Coronary artery (tissue), 2 donors: ENCODE data around the gene RBBP6.

Source experiments
- DNase-seq: peaks from one replicate; pipeline ENCODE4 v3.0.0-alpha.2; 2017; ENCODE audit warnings: low spot score
- H3K27ac ChIP-seq, 2 donors: fragments of 200-600 bp; sonication (generic); one replicate each; pipeline ENCODE4 v1.5.1; 2016 to 2019
- H3K4me3 ChIP-seq: fragments of 200-600 bp; sonication (generic); 2 replicates; pipeline ENCODE4 v1.5.1; 2016; ENCODE audit warnings: mild to moderate bottlenecking, moderate library complexity
- TF ChIP-seq, protein P1 (sequence below): fragments of 200-600 bp; sonication (generic); IDR thresholded peaks from one replicate; pipeline ENCODE4 v1.5.1; 2019; ENCODE audit warnings: antibody characterized with exemption

Gene RBBP6

GRCh38 chr16:24583494-24583893, 44.1 kb downstream of the RBBP6 start:
- H3K27ac ChIP-seq: no peak overlapping the region
- TF ChIP-seq, protein P1, sequence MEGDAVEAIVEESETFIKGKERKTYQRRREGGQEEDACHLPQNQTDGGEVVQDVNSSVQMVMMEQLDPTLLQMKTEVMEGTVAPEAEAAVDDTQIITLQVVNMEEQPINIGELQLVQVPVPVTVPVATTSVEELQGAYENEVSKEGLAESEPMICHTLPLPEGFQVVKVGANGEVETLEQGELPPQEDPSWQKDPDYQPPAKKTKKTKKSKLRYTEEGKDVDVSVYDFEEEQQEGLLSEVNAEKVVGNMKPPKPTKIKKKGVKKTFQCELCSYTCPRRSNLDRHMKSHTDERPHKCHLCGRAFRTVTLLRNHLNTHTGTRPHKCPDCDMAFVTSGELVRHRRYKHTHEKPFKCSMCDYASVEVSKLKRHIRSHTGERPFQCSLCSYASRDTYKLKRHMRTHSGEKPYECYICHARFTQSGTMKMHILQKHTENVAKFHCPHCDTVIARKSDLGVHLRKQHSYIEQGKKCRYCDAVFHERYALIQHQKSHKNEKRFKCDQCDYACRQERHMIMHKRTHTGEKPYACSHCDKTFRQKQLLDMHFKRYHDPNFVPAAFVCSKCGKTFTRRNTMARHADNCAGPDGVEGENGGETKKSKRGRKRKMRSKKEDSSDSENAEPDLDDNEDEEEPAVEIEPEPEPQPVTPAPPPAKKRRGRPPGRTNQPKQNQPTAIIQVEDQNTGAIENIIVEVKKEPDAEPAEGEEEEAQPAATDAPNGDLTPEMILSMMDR: no peak
- DNase-seq: no peak
- no peak overlapping the region for H3K4me3 ChIP-seq

GRCh38 chr16:24589997-24590396, 50.6 kb downstream of the RBBP6 start:
- Histone ChIP-seq H3K4me3 (no peak overlapping the region), H3K27ac (no peak overlapping the region)
- no peak for DNase-seq
- TF ChIP-seq, protein P1: no peak

DNA sequence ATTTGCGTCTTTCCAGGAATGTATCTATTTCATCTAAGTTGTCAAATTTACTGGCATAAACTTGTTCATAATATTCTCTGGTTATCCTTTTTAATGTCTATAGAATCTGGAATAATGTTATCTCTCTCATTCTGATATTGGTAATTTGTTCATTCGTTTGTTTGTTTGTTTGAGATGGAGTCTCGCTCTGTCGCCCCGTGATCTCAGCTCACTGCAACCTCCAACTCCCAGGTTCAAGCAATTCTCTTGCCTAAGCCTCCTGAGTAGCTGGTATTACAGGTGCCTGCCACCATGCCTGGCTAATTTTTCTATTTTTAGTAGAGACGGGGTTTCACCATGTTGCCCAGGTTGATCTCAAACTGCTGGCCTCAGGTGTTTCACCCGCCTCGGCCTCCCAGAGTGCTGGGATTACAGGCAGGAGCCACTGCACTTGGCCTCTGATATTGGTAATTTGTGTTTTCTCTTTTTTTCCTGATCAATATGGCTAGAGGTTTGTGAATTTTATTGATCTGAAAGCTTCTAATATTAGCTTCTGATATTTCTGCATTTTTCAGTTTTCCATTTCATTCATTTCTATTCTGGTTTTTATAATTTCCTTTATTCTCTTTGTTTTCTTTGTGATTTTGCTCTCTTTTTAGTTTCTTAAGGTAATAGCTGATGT, 59.5 kb downstream of the RBBP6 start:
- TF ChIP-seq, protein P1: no peak
- no peak overlapping the region for H3K27ac ChIP-seq
- no peak for DNase-seq
- H3K4me3 ChIP-seq: no peak overlapping the region

DNA sequence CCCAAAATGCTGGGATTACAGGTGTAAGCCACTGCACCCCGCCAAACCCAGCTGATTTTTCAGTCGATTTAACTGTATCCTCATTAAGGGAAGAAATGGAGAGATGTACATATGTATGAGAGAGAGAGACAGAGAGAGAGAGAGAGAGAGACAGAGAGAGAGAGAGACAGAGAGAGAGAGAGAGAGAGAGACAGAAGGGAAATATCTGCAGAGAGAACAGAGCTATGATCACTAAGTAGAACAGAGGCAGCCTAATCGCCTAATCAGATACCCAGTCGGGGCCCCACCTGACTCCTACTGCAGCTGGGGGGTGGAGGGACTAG, 70.0 kb downstream of the RBBP6 start:
- no peak overlapping the region for H3K4me3 ChIP-seq
- no peak for DNase-seq
- no peak overlapping the region for H3K27ac ChIP-seq
- TF ChIP-seq, protein P1: no peak

- Histone ChIP-seq H3K4me3 (peak overlapping the region; percentile 63), H3K27ac (no peak overlapping the region)
- TF ChIP-seq, protein P1: no peak
- no peak for DNase-seq
These were observed 70.5 kb downstream of the RBBP6 start for GRCh38 chr16:24609740-24610415.

- DNase-seq: no peak
- TF ChIP-seq, protein P1: no peak
- no peak overlapping the region for H3K27ac ChIP-seq
- H3K4me3 ChIP-seq: peak overlapping the region; percentile 63
These were observed 71.0 kb downstream of the RBBP6 start for GRCh38 chr16:24610416-24610755.

DNA sequence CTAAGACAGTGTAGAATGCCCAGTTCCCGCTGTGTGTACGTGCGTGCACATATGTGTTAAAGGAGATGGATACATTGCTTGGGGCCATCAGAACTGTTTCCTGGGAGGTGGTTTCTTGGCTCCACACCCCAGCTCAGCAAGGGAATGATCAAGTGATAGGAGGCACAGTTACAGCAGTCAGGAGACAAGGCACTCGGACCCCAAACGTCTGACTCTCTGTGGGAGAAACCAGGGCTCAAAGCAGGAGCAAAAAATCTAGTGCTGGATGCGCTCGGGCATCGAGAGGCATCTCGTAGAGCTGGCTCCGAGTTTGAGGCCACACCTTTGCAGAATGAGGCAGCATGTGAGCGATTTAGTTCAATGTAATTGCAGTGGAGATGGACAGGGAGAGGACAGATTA, 71.9 kb downstream of the RBBP6 start:
- no peak overlapping the region for H3K27ac ChIP-seq
- DNase-seq: no peak
- no peak overlapping the region for H3K4me3 ChIP-seq
- TF ChIP-seq, protein P1: no peak
